ENCODE data around the gene KRTAP10-3.

Gene KRTAP10-3

GRCh38 chr21:44542716-44543115 lies 15.9 kb downstream of the KRTAP10-3 start:
- no peaks in the 10 kb centered on the region for H3K9me3 ChIP-seq (ENCODE audit: control insufficient read depth, low read length)
- H3K27ac ChIP-seq (ENCODE audit: low read depth, low read length, severe bottlenecking) = no peak overlapping the region
- no peak overlapping the region for H3K4me3 ChIP-seq (ENCODE audit: extremely low read depth, insufficient read depth, low read length, poor library complexity, severe bottlenecking)
- H3K4me1 ChIP-seq (ENCODE audit: control insufficient read depth, insufficient read depth, low read length, poor library complexity, severe bottlenecking) = no peaks in the 10 kb centered on the region
- 86% methylated on average over 1 of the region's 1 CpG; no CpG with 5 or more reads in 1 of the 2 experiments for WGBS, 2 experiments (ENCODE audit: insufficient coverage in 2 of 2)
- H3K36me3 ChIP-seq (ENCODE audit: control insufficient read depth, insufficient read depth, low read length) = no peaks in the 10 kb centered on the region

- WGBS, 2 experiments (ENCODE audit: insufficient coverage in 2 of 2) = 90 to 92% methylated on average over 5 to 9 of the region's 11 CpGs
- Histone ChIP-seq H3K4me3 (ENCODE audit: extremely low read depth, insufficient read depth, low read length, poor library complexity, severe bottlenecking) (no peak overlapping the region), H3K4me1 (ENCODE audit: control insufficient read depth, insufficient read depth, low read length, poor library complexity, severe bottlenecking) (no peaks in the 10 kb centered on the region), H3K9me3 (ENCODE audit: control insufficient read depth, low read length) (no peaks in the 10 kb centered on the region), H3K36me3 (ENCODE audit: control insufficient read depth, insufficient read depth, low read length) (no peaks in the 10 kb centered on the region), H3K27ac (ENCODE audit: low read depth, low read length, severe bottlenecking) (no peak overlapping the region)
Measured at GRCh38 chr21:44540741-44541288, 17.8 kb downstream of the KRTAP10-3 start.

GRCh38 chr21:44539991-44540666 lies 18.5 kb downstream of the KRTAP10-3 start, which contains the start of gene KRTAP10-1:
Gene KRTAP10-1, minus strand, starts transcription at chr21:44540195. Its CDS starts 45 bp downstream, at chr21:44540150.
- no peak within 1 kb of the TSS for H3K4me3 ChIP-seq (ENCODE audit: extremely low read depth, insufficient read depth, low read length, poor library complexity, severe bottlenecking)
- no peaks in the 10 kb centered on the region for H3K4me1 ChIP-seq (ENCODE audit: control insufficient read depth, insufficient read depth, low read length, poor library complexity, severe bottlenecking)
- H3K9me3 ChIP-seq (ENCODE audit: control insufficient read depth, low read length) = no peaks in the 10 kb centered on the region
- H3K36me3 ChIP-seq (ENCODE audit: control insufficient read depth, insufficient read depth, low read length) = no peaks in the 10 kb centered on the region
- WGBS, 2 experiments (ENCODE audit: insufficient coverage in 2 of 2) = 87 to 93% methylated on average over 18 to 20 of the region's 21 CpGs
- H3K27ac ChIP-seq (ENCODE audit: low read depth, low read length, severe bottlenecking) = no peak within 1 kb of the TSS

GRCh38 chr21:44539046-44539445 lies 19.5 kb downstream of the KRTAP10-3 start:
- no peaks in the 10 kb centered on the region for H3K9me3 ChIP-seq (ENCODE audit: control insufficient read depth, low read length)
- H3K4me3 ChIP-seq (ENCODE audit: extremely low read depth, insufficient read depth, low read length, poor library complexity, severe bottlenecking) = no peak overlapping the region
- H3K4me1 ChIP-seq (ENCODE audit: control insufficient read depth, insufficient read depth, low read length, poor library complexity, severe bottlenecking) = no peaks in the 10 kb centered on the region
- no peak overlapping the region for H3K27ac ChIP-seq (ENCODE audit: low read depth, low read length, severe bottlenecking)
- 69 to 84% methylated on average over 11 to 12 of the region's 14 CpGs for WGBS, 2 experiments (ENCODE audit: insufficient coverage in 2 of 2)
- no peaks in the 10 kb centered on the region for H3K36me3 ChIP-seq (ENCODE audit: control insufficient read depth, insufficient read depth, low read length)

GRCh38 chr21:44537930-44538911 lies 20.4 kb downstream of the KRTAP10-3 start:
- Histone ChIP-seq H3K4me1 (ENCODE audit: control insufficient read depth, insufficient read depth, low read length, poor library complexity, severe bottlenecking) (no peaks in the 10 kb centered on the region), H3K9me3 (ENCODE audit: control insufficient read depth, low read length) (no peaks in the 10 kb centered on the region), H3K36me3 (ENCODE audit: control insufficient read depth, insufficient read depth, low read length) (no peaks in the 10 kb centered on the region), H3K27ac (ENCODE audit: low read depth, low read length, severe bottlenecking) (no peak overlapping the region), H3K4me3 (ENCODE audit: extremely low read depth, insufficient read depth, low read length, poor library complexity, severe bottlenecking) (no peak overlapping the region)
- WGBS, 2 experiments (ENCODE audit: insufficient coverage in 2 of 2) = 91 to 94% methylated on average over 18 to 27 of the region's 33 CpGs

- H3K4me1 ChIP-seq (ENCODE audit: control insufficient read depth, insufficient read depth, low read length, poor library complexity, severe bottlenecking) = no peaks in the 10 kb centered on the region
- no peaks in the 10 kb centered on the region for H3K36me3 ChIP-seq (ENCODE audit: control insufficient read depth, insufficient read depth, low read length)
- 80 to 81% methylated on average over 6 of the region's 7 CpGs for WGBS, 2 experiments (ENCODE audit: insufficient coverage in 2 of 2)
- no peaks in the 10 kb centered on the region for H3K9me3 ChIP-seq (ENCODE audit: control insufficient read depth, low read length)
- no peak overlapping the region for H3K4me3 ChIP-seq (ENCODE audit: extremely low read depth, insufficient read depth, low read length, poor library complexity, severe bottlenecking)
- H3K27ac ChIP-seq (ENCODE audit: low read depth, low read length, severe bottlenecking) = no peak overlapping the region
Measured at GRCh38 chr21:44535963-44536362, 22.6 kb downstream of the KRTAP10-3 start.

GRCh38 chr21:44534688-44535087 lies 23.9 kb downstream of the KRTAP10-3 start:
- 87 to 93% methylated on average over 6 of the region's 6 CpGs for WGBS, 2 experiments (ENCODE audit: insufficient coverage in 2 of 2)
- no peak overlapping the region for H3K27ac ChIP-seq (ENCODE audit: low read depth, low read length, severe bottlenecking)
- H3K36me3 ChIP-seq (ENCODE audit: control insufficient read depth, insufficient read depth, low read length) = no peaks in the 10 kb centered on the region
- H3K9me3 ChIP-seq (ENCODE audit: control insufficient read depth, low read length) = no peaks in the 10 kb centered on the region
- H3K4me1 ChIP-seq (ENCODE audit: control insufficient read depth, insufficient read depth, low read length, poor library complexity, severe bottlenecking) = no peaks in the 10 kb centered on the region
- no peak overlapping the region for H3K4me3 ChIP-seq (ENCODE audit: extremely low read depth, insufficient read depth, low read length, poor library complexity, severe bottlenecking)

GRCh38 chr21:44533891-44534627 lies 24.5 kb downstream of the KRTAP10-3 start:
- no peak overlapping the region for H3K4me3 ChIP-seq (ENCODE audit: extremely low read depth, insufficient read depth, low read length, poor library complexity, severe bottlenecking)
- no peaks in the 10 kb centered on the region for H3K9me3 ChIP-seq (ENCODE audit: control insufficient read depth, low read length)
- H3K36me3 ChIP-seq (ENCODE audit: control insufficient read depth, insufficient read depth, low read length) = no peaks in the 10 kb centered on the region
- no peaks in the 10 kb centered on the region for H3K4me1 ChIP-seq (ENCODE audit: control insufficient read depth, insufficient read depth, low read length, poor library complexity, severe bottlenecking)
- no peak overlapping the region for H3K27ac ChIP-seq (ENCODE audit: low read depth, low read length, severe bottlenecking)
- 94 to 95% methylated on average over 8 to 12 of the region's 21 CpGs for WGBS, 2 experiments (ENCODE audit: insufficient coverage in 2 of 2)

- WGBS, 2 experiments (ENCODE audit: insufficient coverage in 2 of 2) = 92% methylated on average over 29 to 35 of the region's 37 CpGs
- no peaks in the 10 kb centered on the region for H3K9me3 ChIP-seq (ENCODE audit: control insufficient read depth, low read length)
Measured at GRCh38 chr21:44533121-44533890, 25.3 kb downstream of the KRTAP10-3 start.

More at GRCh38 chr21:44533121-44533890, 25.3 kb downstream of the KRTAP10-3 start:
- H3K27ac ChIP-seq (ENCODE audit: low read depth, low read length, severe bottlenecking) = no peak overlapping the region
- no peaks in the 10 kb centered on the region for H3K36me3 ChIP-seq (ENCODE audit: control insufficient read depth, insufficient read depth, low read length)
- H3K4me1 ChIP-seq (ENCODE audit: control insufficient read depth, insufficient read depth, low read length, poor library complexity, severe bottlenecking) = no peaks in the 10 kb centered on the region
- no peak overlapping the region for H3K4me3 ChIP-seq (ENCODE audit: extremely low read depth, insufficient read depth, low read length, poor library complexity, severe bottlenecking)

Data from mesodermal cell (in vitro differentiated cells).